HG03439 (cell line): Measurements from ENCODE around the gene MYO9A.

Experiments
- ATAC-seq: cut with Tn5 transposase; IDR thresholded peaks from one replicate; pipeline ENCODE4 v1.9.1; 2021; ENCODE audit warnings: mild to moderate bottlenecking, moderate library complexity; ENCODE audit not compliant: unreplicated experiment

The MYO9A gene

DNA sequence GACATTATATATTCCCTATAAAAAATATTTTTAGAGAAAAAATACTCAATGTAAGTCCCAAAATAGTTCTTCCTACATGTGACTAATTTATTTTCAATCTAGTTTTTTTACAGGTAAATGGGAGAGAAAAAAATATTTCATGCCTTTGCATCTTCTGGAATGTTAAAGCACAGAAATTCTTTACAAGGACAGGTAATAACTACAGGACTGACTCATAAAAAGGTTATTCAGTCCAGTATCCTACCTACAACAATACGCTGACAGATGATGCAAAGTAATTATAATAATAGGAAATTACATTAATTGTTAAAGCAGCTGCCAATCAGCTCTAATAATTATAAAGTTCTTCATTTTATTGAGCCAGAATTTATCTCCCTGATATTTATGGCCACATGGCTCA lies 147.5 kb downstream of the MYO9A start:
- ATAC-seq: no peak

- no peak for ATAC-seq
Measured at GRCh38 chr15:71962537-71962936, 155.4 kb downstream of the MYO9A start.

- no peak for ATAC-seq
Measured at GRCh38 chr15:71957026-71957425, 160.9 kb downstream of the MYO9A start.

DNA sequence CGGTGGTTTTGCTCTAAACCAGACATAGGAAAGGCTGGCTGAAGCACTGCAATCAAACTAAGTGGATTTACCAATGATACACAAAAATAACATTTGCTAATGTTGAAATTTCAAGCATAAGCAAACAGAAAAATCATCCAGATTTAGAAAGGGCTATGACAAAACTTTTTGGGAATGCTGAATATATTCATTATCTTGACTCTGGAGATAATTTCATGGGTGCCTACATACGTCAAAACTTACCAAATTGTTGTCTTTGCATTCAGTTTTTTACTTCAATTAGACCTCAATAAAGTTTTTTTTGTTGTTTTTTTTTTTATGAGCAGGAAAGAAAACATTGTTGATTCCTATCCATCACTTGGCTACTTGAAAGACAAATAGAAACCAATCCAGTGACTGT lies 166.8 kb downstream of the MYO9A start:
- ATAC-seq: no peak

GRCh38 chr15:71945012-71945411 lies 172.9 kb downstream of the MYO9A start:
- ATAC-seq: no peak

DNA sequence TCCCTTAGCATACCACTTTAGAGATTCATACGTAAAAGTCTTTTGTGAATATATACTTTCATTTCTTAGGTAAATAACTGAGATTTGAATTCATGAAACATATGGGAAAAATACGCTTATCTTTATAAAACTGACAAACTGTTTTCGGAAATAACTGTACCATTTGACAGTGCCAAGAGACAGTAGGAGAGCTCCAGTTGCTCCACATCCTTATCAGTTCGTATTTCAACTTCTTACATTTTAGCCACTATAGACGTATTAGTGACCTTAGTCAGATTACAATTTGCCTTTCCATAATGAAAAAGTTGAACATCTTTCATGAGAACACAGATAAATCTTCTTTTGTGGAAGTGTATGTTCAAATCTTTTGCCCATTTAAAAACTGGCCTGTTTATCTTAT lies 174.1 kb downstream of the MYO9A start:
- ATAC-seq: no peak

DNA sequence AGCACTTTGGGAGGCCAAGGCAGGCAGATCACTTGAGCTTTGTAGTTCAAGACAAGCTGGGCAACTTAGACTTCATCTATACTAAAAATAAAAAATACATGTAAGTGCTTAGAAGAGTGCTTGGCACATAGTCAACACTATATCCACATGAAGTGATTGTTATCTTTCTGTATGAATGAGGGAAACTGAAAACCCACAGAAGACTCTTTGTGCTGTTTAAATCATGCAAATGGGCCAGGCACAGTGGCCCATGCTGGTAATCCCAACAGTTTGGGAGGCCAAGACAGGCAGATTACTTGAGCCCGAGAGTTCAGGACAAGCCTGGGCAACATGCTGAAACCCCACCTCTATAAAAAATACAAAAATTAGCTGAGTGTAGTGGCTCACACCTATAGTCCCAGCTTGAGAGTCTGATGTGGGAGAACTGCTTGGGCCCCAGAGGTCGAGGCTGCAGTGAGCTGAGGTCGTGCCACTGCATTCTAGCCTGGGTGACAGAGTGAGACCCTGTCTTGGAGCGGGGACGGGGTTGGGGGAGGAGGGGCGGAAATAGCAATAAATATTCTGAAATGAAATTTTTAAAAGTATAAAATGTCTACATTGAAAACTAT lies 177.9 kb downstream of the MYO9A start:
- peak; percentile 51 for ATAC-seq

- no peak for ATAC-seq
Measured at GRCh38 chr15:71937650-71938311, 180.2 kb downstream of the MYO9A start.

GRCh38 chr15:71934446-71934845 lies 183.5 kb downstream of the MYO9A start:
- no peak for ATAC-seq

DNA sequence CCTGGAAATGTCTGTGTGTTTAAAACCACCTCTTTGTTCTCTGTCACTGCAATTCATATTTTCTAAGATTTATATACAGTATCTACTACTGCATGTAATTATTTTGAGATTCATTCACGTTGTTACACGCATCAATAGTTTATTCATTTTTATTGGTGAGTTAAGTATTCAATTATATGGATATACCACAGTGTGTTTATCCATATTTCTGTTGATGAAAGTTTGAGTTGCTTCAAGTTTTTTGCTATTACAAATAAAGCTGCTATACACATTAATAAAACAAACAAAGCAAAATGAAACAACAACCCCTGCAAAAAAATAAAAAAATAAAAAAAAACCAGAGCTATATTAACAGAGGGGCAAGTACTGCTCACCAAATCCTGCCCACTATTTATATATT lies 185.3 kb downstream of the MYO9A start:
- ATAC-seq: no peak

GRCh38 chr15:71931261-71931660 lies 186.7 kb downstream of the MYO9A start:
- no peak for ATAC-seq

- no peak for ATAC-seq
Measured at GRCh38 chr15:71925145-71925544, 192.8 kb downstream of the MYO9A start.

- ATAC-seq: no peak
Measured at GRCh38 chr15:71921191-71921590, 196.8 kb downstream of the MYO9A start.

GRCh38 chr15:71920573-71920972 lies 197.4 kb downstream of the MYO9A start:
- ATAC-seq: no peak

GRCh38 chr15:71916834-71917233 lies 201.1 kb downstream of the MYO9A start:
- no peak for ATAC-seq

GRCh38 chr15:71914092-71914491 lies 203.9 kb downstream of the MYO9A start:
- ATAC-seq: no peak

DNA sequence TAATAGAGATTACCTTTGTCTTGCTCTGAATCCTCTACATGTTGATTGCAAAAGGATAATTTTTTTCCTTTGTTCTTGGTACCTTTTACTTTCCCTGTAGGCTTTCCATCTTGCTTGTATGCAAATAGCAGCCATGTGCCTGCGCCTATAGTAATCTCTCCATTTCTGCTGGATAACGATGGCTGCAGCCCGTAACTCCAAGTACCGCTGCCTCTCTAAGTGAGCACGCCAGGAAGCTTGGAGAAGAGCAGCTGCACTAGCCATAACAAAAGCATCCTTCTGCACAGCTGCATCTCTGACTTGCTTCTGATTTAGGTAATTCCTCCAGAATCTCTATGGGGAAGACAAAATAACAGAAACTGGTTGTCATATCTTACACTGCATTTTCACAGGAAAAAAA lies 218.3 kb downstream of the MYO9A start:
- ATAC-seq: no peak

DNA sequence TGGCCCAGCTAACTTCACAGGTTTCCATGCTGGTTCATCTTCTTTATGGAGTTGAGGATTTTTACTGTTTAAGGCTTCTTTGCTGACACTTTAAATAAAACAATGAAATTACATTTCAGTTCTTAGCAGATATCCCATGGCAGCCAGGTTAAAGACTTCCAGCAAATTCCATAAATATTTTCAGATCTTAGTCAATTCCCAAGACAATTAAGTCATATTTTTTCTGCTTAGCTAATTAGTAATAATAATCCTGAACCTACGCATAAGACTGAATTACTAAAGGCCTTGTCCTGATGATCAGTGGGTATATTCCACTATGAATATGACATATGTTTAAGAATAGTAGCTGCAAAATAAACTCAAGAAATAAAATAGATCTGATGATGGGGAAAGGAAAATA lies 224.3 kb downstream of the MYO9A start:
- no peak for ATAC-seq

GRCh38 chr15:71892335-71892734 lies 225.6 kb downstream of the MYO9A start:
- no peak for ATAC-seq

GRCh38 chr15:71891026-71891425 lies 226.9 kb downstream of the MYO9A start:
- ATAC-seq: no peak

DNA sequence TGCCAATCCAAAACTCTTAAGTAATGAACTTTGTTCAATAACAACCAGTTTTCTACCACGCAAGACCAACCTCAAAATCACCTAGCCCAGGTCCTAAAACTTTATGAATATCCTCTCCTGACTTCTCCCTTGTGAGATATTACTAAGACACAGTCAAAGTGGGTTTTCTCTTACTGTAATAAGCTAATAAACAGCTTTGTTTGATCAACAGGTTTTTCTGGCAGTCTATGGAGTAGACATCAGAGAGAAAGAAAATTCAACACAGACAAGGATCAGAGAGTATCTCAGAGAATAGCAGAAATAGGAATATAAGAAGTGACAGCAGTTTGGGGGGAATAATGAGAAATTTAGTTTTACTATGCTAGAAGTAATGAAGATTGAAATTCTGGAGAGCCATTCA lies 228.0 kb downstream of the MYO9A start:
- ATAC-seq: no peak

- ATAC-seq: no peak
Measured at GRCh38 chr15:71889385-71889784, 228.6 kb downstream of the MYO9A start.

- ATAC-seq: no peak
Measured at GRCh38 chr15:71888797-71889196, 229.2 kb downstream of the MYO9A start.
